Stimulated activated CD4-positive, alpha-beta T cell treated with anti-CD3 and anti-CD28 coated beads, TNF-alpha, amount 100 ng/mL, for 24 hours (primary cell): ENCODE results near the gene EXOSC1.
"Not testable (repeated sequence)": the region's sequence is repeated elsewhere in the genome, so short reads cannot be mapped to it uniquely, and the experiment has no call there.

Experiments
- DNase-seq, 3 experiments: peaks; one replicate each; pipeline ENCODE4 v3.0.0-alpha.2; 2020; ENCODE audit warnings: low read depth in 3 of 3

EXOSC1 gene

DNA sequence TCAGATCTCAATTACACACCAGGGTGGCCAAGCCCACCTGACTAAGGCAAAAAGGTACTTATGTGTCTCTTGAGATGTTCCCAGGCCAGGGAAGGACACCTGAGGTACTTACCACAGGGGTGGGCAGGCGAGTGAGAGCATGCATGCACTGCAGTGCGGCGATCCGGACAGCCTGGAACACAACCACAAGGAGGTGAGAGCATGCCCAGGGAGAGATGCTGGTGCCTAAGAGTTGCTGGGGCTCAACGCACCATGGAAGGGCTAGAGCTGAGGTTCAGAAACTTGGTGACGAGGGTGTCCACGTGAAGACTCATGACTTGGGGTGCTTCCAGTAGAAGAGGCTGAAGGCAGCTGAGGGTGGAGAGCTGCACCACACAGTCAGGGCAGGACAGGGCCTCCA is 13.3 kb upstream of the EXOSC1 start:
- no peak for DNase-seq

DNA sequence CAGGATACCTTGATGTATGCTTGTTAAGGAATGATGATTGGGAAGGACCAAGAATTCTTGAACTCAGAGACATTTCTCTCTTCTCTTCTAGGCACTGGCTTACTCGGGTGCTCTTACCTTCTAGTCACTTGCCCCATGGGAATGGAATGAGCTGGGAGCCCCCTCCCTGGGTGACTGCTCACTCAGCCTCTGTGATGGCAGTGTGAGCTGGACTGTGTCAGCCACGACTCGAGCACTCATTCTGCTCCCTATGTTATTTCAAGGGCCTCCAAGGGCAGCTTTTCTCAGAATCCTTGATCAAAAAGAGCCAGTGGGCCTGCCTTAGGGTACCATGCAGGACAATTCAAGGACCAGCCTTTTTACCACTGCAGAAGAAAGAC is 10.9 kb upstream of the EXOSC1 start:
- DNase-seq = no peak

DNA sequence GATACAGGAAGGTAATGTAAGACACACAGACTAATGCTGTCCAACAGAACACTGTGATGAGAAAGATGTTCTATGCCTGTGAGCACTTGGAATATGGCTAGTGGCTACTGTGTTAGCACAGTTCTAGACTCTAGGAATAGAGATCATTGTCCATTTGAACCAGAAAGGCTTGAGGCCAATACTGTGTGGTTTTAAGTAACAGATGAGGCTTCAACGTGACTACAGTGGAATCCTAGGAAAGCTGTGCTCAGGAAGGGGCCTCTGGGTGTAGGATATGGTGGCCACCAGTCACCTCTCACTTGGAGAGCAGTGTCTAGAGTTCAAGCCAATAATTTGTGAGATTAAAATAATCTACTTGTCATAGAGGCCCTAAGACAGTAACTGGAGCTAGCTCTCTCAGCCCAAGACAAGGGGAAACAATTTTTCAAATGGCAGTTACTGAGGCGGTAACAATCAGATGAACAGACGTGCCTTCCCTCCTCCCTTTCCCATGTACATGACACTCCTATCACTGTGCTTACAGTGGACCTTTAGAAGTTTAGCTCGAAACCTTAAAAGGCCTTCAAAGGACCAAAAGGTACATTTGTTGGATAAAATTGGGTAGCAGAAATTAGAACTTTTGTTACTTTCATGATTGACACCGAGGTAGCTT is 10.4 kb upstream of the EXOSC1 start:
- DNase-seq = no peak

DNA sequence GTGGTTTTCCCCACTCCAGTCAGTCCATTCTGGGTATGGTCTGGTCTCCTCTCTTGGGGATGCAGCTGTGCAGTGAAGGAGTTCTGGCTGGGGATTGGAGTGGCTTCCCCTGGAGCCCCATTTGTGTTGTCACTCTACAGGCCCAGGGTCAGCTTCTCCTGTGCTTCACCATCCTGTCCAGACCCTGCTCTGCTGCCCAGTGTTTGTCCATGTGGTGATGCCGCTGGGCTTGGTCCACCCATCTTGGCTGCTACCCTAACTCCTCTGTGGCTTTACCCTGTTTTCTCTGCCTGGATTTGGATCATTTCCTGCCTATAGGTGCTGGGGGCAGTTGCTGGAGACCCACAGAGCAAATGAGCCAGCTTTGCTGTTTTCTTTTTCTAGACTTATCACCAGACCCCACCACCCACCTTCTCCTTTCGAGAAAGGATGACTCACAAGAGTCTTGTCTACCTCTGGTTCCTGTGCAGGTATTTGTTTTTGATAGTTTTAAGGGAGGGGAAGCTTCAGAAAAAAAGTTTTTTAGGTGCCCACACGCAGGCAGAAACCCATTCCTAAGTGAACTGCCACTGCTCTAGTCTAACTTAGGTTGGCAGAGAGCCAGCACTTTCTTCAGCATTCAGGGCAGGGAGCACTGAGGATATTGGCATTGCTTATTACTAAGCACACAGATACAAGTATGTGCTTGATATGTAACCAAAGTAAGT is 8.7 kb upstream of the EXOSC1 start:
- peak in 1 of 3 experiments; percentile 12 for DNase-seq

DNA sequence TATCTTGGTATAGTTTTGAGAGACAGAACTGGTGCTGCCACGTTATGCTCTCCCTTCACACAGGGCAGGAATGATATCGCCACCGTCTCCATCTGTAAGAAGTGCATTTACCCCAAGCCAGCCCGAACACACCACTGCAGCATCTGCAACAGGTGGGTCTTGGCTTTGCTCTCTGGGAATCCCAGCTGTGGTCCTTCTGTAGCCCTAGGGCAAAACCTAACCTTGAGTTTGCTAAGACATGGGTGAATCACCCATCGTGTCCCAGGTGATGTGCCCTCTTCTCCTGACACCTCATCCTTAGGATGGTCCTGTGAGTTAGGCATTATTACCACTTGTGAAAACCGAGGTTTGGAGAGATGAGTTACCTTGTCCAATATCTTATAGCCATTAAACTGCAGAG is 6.5 kb upstream of the EXOSC1 start:
- DNase-seq = no peak

DNA sequence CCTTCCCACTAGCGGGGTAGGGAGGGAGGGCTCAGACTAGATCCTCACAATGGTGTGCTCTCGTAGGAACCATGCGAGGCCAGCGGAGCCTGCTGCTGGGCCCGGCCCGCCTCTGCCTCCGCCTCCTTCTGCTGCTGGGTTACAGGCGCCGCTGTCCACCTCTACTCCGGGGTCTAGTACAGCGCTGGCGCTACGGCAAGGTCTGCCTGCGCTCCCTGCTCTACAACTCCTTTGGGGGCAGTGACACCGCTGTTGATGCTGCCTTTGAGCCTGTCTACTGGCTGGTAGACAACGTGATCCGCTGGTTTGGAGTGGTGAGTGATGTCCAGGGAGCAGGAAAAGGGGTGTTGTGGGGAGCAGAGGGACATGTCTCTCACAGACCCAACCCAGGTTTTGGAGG is 5.8 kb upstream of the EXOSC1 start:
- no peak for DNase-seq

DNA sequence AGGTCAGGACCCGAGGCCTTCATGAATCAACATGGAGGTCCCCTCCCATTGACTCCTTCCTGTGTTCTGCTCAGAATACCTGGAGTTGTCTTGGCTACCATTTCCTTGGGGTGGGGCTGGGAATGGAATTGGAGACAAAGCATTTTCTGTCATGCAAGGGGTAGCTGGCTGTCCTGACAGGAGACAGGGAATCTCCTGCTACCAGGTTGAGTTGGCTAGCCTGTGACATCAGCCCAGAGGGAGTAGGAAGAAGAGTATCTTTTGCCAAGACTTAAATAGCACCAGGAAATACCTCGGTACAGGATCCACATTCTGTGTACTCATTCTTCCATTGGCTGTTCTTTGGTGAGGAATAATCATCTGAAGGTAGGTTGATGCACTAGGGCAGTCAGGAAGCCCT is 5.0 kb upstream of the EXOSC1 start:
- no peak for DNase-seq

DNA sequence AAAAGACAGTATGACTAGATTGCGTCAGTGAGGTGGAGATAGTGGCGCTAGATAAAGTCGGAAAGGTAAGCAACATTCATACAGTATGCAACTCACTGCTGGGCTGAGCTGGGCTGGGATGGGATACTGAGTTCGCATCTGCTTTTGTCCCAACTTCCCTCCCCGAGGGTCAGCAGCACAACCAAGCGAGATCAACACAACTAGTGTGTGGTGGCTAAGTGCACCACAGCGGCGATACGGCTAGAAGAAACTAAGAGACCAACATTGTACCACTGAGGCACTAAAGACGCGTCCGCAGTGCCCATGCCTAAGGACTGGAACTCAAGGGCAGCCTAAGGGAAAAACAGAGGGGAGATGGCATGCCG is 467 bp downstream of the EXOSC1 start:
- no peak for DNase-seq

DNA sequence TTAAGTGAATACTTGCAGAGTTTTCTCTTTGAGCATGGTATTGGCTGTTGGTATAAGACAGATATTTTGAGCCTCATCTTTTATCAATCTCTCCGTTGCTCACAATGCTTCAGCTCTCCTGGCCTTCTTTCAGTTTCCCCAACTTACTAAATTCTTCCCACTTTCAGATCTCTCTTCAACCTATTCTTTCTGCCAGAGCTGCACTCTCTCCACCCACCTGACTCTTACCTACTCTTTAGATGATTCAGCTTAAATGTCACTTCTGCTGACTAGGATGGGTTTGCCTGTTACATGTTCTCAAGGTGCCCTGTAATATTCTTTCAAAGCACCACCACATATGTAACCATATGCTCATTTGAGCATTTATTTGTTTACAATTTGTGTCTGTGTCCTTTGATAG is 1.6 kb downstream of the EXOSC1 start:
- no peak for DNase-seq

DNA sequence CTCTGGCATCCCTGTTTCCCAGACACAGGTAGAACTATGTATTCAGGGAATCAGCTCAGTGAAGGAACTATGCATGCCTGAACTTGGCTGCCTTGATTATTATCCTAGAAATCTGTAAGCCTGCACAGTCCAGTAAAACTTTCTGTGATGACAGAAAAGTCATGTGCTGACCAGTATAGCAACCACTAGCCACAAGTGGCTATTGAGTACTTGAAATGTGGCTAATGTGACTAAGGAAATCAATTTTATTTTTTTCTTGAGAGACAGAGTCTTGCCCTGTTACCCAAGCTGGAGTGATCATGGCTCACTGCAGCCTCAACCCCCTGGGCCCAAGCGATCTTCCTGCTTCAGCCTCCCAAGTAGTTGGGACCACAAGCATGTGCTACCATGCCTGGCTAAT is 3.5 kb downstream of the EXOSC1 start:
- no peak for DNase-seq

DNA sequence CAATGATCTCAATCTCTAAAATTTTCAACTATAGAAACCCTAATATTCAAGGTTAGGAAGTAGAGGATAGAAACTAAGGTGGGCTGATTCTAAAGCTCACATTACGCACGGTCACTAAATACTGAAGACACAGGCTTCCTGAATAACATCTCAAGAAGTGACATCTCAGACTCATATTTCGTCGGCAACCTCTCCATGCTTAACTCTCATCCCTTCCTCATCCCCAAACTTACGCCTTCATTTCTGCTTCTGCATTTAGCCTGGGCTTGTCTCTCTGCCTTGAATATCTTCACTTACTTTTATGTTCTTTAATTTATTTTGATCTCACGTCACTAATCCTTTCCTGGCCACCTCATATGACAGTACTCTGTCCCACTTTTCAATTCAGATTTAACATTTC is 10.6 kb downstream of the EXOSC1 start:
- no peak for DNase-seq

DNA sequence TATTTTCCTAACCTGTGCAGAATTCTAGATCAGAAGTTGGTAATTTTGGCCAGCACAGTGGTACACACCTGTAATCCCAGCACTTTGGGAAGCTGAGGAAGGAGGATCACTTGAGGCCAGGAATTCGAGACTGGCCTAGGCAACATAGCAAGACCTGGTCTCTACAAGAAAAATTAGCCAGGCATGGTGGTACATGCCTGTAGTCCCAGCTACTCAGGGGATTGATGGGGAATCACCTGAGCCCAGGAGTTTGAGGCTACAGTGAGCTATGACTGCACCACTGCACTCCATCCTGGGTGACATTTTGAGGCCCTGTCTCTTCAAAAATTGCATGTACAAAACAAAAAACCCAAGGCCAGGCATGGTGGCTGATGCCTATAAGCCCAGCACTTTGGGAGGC is 11.2 kb downstream of the EXOSC1 start:
- DNase-seq = no peak

DNA sequence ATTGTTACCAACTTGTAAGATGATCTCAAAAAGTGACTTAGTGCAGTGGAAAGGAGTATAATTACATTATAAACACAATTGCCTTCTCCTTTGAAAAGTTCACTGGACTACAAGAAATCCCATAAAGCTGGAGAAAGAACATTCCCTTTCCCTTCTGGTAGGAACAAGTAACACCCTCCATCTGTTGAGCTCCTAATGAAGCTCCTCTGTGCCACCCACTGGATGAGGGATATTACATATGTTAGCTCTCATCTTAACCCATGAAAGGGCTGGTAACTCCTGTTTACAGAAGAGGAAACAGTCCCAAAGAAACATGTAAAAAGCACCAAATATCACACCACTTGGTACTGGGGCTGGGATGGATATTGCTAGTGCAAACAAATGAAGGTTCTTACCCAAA is 11.8 kb downstream of the EXOSC1 start:
- no peak for DNase-seq

DNA sequence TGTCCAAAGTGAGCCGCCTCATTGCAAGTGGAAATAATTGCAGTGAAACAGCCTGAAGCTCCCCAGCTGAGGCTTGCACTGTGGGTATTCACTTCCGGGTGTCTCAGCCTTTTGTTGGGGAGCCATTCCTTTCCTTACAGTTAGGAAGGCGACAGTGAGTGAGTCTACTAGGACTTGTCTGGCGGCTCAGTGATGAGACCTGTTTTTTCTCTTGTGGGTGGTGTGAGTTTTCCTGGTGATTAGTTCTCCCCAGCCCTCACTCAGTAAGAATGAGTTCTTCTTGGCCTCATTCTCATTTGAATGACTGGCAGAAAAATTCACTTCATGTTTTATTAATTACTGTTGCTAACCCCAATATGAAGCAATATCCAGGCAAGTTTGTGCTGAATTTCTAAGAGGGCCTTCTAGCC is 17.2 kb downstream of the EXOSC1 start:
- DNase-seq = no peak

DNA sequence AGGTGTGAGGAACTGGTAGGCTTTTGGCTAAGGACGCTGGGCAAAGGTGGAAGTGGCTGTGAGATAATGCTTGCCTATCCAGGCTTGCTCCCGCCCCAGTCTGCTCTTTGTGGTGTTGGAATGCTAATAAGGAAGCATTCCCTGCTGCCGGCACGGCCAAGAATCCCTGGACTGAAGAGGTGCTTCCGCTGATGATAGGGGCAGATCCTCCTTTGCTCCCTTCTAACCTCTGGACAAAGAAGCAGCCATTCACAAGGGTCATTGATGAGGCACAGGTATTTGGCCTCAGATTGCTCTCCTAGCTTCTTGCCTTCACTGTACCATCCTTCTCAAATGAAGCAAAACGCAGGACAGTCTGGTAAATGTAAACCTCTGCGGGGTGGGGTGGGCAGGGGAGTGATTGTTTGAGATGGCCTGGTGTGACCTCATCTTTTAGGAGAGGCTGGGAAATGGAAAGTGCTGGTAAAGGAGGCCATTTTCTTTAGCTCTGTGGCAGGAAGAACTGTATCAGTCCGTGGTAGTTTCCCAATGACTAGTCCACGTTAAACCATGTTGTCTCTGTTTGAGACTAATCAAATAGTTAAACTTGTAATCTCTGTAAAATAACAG is 18.1 kb downstream of the EXOSC1 start:
- no peak for DNase-seq

DNA sequence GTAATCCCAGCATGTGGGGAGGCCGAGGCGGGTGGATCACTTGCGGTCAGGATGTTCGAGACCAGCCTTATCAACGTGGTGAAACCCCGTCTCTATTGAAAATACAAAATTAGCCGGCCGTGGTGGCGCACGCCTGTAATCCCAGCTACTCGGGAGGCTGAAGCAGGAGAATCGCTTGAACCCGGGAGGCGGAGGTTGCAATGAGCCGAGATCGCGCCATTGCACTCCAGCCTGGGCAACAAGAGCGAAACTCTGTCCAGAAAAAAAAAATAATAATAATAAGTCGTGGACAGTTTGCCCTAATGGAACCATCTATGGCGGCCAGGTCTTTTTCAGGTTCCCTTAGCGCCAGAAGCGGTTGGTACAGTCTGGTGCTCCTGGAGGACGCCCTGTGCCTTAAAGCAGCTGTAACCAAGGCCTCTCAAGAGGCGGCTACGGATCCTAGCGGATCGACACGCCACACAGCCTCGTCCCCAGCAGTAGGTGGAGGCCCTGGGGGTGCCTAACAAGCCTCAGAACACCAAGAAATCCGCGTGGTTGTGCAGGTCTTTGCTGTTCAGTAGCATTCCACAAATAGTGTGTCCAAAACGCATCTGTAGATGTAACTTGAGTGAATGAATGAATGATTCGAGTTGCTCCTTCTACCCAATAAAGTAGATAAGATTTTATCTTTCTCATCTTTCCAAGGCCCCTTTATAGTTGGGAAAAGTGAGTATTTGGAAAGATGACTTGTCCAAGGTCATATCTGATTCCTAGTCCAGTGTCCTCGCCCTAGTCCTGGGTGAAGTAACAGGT is 18.8 kb downstream of the EXOSC1 start:
- no peak for DNase-seq

DNA sequence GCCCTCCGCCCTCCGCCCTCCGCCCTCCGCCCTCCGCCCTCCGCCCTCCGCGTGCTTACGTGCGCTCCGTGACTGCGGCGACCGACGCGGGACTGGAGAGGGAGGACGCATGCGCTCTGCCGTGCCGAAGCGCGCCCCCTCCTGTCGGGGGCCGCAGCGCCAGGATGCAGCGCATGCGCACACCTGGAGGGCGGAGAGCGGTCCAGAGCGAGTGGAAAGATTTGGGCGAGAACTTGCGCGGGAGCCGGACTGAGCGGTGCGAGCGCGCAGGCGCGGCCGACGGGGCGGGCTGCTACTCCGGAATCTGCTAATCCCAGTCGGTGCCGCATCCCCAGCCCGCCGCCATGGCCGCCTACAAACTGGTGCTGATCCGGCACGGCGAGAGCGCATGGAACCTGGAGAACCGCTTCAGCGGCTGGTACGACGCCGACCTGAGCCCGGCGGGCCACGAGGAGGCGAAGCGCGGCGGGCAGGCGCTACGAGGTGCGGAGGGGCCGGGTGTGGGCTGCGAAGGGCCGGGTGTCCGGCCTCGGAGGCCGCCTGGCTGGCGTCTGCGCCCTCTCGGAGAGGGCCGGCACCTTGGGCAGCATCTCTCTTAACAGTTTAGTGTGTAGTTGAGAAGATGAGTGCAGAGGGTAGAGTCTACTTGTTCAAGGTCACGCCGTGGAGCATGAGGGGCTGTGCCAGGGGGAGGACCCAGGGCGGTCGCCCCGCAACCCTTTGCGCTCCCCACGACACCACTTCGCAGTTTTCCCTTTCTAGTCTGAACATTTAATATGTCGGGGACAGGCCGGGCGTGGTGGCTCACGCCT is 19.6 kb downstream of the EXOSC1 start, which contains the start of gene PGAM1:
Gene PGAM1, plus strand, starts transcription at position 228 of the 812 bp plus-strand sequence. Its CDS starts 117 bp downstream, at position 345.
- peak; percentile 85 to 93 (median 91) for DNase-seq

DNA sequence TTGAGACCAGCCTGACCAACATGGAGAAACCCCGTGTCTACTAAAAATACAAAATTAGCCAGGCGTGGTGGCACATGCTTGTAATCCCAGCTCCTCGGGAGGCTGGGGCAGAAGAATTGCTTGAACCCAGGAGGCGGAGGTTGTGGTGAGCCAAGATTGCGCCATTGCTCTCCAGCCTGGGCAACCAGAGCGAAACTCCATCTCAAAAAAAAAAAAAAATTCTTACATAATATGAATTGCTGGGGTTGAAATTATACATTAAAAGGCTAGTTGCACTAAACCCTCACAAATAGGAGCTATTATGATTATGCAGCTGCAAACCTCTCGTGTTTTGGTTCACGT is 22.1 kb downstream of the EXOSC1 start:
- DNase-seq = not testable (repeated sequence)

DNA sequence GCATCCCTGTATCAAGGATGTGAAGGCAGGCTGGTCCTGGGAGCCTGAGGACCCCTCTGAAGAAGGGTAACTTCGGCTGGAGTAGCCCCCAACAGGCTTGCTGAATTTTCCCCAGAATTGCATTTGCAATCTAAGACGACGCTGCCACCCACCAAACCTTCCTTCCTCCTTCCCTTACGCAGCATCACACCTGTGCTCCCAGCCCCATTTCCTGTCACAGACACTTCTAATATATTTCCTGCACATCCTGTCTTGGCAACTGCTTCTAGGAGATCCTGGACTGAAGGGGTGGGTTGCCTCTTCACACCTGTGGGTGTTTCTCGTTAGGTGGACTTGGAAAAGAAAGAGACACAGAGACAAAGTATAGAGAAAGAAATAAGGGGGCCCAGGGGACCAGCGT is 29.2 kb downstream of the EXOSC1 start:
- DNase-seq = no peak

DNA sequence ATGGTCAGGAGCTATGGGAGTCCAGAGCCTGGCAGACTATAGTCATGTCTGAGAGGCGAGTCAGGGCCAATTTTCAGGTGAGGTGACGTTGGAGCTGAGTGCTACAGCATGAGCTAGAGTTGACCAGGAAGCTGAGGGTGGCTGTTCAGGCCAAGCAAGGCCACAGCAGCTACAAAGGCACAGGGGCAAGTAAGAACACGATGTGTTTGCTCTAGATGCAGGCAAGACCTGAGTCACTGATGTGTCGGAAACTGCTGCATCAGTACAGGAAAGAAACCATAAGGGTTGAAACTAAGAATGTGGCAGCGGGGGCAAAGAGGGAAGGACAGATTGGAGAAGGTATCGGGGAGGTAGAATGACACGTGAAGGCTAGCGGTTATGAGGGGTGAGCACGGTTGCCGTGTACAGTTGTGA is 32.9 kb downstream of the EXOSC1 start:
- peak in 1 of 3 experiments; percentile 69 for DNase-seq

DNA sequence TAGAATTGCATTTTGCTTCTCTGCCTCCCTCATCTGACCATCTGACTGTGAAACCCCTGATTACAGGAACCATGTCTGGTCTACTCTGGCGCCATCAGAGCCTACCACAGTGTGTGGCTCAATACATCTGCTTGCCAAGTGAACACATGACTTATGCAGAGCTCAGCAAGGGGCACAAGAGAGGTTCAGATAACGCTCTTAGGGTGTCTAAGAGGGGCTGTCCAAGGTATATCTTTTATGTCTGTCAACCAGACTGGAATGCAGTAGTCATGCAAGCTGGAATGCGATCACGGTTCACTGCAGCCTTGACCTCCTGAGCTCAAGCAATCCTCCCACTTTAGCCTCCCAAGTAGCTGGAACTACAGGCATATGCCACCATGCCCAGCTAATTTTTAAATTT is 34.4 kb downstream of the EXOSC1 start:
- DNase-seq = no peak

DNA sequence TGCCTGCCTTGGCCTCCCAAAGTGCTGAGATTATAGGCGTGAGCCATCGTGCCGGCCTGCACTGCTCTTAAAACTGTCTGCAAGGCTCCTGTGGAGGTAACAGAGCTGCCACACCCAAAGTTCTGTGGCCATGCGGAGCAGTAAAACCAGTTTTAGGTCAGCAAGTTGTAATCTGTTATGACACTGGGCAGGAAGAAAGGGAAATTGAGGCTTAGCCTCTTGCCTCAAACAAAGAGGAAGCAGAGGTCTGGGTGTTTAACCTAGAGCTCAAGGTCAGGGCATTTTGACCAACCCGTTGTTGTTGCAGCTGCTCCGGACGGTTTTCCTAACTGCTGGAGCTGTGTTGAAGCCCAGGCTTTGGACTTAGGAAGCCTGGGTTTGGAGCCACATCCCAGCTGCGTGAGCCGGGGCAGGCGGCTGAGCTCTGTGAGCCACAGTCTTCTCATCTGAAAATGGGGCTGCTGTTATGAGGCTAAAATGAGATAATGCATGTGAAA is 37.3 kb downstream of the EXOSC1 start:
- no peak for DNase-seq
